ENCODE measurements around the gene INPP5E. TPM values are rescaled to one million over a fixed set of nuclear protein-coding genes. Genes with fewer than 3 reads are reported as not detected.
"Not testable (repeated sequence)": the region's sequence is repeated elsewhere in the genome, so short reads cannot be mapped to it uniquely, and the experiment has no call there.

The INPP5E gene
- total RNA-seq, 4 donors from 2014 or later: 6.7 to 19.8 (median 19.2) TPM

DNA sequence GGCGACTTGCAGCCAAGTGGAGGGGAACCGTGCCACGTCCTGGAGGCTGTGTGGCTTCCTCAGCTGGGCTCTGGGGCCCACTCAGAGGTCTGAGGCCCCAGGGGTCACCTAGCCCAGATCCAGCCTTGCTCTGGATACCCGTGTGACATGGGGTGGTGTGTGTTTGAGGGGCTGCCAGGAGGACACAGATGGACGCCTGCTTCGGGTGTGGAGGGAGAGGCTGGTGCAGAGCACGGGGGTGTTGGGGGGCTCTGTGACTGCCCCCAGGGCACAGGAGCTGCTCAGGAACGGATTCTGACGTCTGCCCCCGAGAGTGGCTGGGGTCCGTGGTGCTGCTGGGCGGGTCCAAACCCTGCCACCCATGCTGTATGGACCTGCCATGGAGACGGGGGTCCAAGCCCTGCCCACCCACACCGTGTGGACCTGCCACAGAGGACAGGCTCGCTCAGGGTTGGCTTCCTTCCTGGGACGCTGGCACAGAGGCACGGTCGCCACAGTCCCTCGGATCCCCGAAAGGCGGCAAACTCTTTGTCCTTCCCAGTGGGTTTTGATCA is 10.5 kb downstream of the INPP5E start:
- TF ChIP-seq, protein P1, sequence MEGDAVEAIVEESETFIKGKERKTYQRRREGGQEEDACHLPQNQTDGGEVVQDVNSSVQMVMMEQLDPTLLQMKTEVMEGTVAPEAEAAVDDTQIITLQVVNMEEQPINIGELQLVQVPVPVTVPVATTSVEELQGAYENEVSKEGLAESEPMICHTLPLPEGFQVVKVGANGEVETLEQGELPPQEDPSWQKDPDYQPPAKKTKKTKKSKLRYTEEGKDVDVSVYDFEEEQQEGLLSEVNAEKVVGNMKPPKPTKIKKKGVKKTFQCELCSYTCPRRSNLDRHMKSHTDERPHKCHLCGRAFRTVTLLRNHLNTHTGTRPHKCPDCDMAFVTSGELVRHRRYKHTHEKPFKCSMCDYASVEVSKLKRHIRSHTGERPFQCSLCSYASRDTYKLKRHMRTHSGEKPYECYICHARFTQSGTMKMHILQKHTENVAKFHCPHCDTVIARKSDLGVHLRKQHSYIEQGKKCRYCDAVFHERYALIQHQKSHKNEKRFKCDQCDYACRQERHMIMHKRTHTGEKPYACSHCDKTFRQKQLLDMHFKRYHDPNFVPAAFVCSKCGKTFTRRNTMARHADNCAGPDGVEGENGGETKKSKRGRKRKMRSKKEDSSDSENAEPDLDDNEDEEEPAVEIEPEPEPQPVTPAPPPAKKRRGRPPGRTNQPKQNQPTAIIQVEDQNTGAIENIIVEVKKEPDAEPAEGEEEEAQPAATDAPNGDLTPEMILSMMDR (IDR thresholded peaks at IDR 0.05): no peak
- no peak for TF ChIP-seq POLR2A (IDR thresholded peaks at IDR 0.05)
- Histone ChIP-seq H3K4me1 (no peaks in the 10 kb centered on the region), H3K4me3 (no peak overlapping the region), H3K36me3 (peaks cover 0 to 52% (median 0%) of the 10 kb centered on the region in 3 donors), H3K27me3 (no peaks in the 10 kb centered on the region), H3K27ac (no peak overlapping the region), H3K9me3 (no peaks in the 10 kb centered on the region)
- DNase-seq: no peak

- DNase-seq: no peak
- H3K36me3 ChIP-seq: peaks cover 0 to 55% (median 0%) of the 10 kb centered on the region in 3 donors
- TF ChIP-seq, protein P1 (IDR thresholded peaks at IDR 0.05): no peak
- TF ChIP-seq POLR2A (IDR thresholded peaks at IDR 0.05): no peak
- no peak overlapping the region for H3K27ac ChIP-seq
- H3K4me1 ChIP-seq: no peaks in the 10 kb centered on the region
- no peak overlapping the region for H3K4me3 ChIP-seq
- no peaks in the 10 kb centered on the region for H3K27me3 ChIP-seq
- H3K9me3 ChIP-seq: no peaks in the 10 kb centered on the region
Measured at GRCh38 chr9:136426787-136427186, 12.9 kb downstream of the INPP5E start.

- peaks cover 0 to 64% (median 0%) of the 10 kb centered on the region in 3 donors for H3K36me3 ChIP-seq
- H3K9me3 ChIP-seq, H3K4me1 ChIP-seq, H3K4me3 ChIP-seq, H3K27ac ChIP-seq, H3K27me3 ChIP-seq, DNase-seq: not testable (repeated sequence)
Measured at GRCh38 chr9:136425367-136425766, 14.3 kb downstream of the INPP5E start.

DNA sequence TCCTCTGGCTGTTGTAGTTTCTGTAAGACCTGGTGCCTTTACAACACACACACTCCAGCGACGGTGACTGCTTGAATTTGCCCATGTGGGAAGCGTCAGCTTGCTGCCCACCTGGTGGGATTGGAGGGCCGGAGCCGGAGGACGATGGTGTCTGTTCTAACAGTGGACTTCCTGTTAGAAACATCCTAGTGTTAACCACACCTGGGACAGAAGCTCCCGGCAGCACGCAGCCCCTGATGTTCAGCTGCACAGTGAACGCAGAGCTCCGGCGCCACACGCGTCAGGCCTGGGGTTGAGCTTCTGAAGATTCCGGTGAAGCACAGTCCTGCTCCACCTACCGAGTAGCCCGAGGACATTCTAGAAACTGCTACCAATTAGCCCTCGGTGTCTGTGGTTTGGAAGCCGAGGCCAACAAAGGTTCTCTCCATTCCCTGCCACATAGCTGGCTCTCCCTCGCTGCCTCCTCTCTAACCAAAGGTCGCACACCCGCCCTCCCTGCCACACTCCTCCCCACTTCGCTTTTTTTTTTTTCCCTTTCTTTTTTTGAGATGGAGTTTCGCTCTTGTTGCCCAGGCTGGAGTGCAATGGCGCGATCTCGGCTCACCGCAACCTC is 14.8 kb downstream of the INPP5E start:
- Histone ChIP-seq H3K27me3 (no peaks in the 10 kb centered on the region), H3K27ac (no peak overlapping the region), H3K36me3 (peaks cover 0 to 62% (median 0%) of the 10 kb centered on the region in 3 donors), H3K4me3 (no peak overlapping the region), H3K9me3 (no peaks in the 10 kb centered on the region), H3K4me1 (no peaks in the 10 kb centered on the region)
- no peak for DNase-seq
- TF ChIP-seq, protein P1 (IDR thresholded peaks at IDR 0.05): no peak
- TF ChIP-seq POLR2A (IDR thresholded peaks at IDR 0.05): no peak

DNA sequence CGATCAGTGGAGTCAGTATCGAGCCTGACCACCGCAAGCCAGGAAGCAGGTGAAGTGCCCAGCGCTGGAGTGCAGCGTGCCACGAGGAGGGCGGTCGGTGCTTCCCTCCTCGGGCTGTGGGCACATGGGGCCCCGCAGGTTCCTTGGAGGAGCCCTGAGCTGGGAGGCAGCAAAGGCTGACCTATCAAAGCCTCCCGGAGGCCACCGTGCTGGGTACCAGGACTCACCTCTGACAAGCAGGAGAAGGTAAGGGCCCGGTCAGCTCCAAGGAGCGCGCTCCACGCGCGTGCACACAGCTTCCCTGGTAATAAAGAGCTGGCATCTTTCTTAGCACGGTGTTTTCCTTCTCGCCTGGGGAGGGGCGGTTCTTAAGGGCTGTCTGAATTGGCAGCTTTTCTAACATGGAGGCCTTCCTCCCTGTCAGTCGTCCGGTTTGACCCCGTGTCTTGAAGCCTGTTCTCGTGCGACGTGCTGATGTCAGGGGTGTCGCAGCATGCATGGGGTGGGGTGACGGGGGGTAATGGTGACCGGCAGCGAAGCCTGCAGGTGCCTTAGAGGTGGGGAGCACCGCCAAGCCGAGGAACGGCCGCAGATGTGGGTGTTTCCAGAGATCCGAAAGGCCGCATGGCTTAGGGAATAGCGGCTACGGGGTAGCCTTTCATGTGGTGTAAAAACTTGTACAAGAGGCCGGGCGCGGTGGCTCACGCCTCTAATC is 16.1 kb downstream of the INPP5E start:
- Histone ChIP-seq H3K4me3 (no peak overlapping the region), H3K9me3 (no peaks in the 10 kb centered on the region), H3K27ac (no peak overlapping the region), H3K27me3 (no peaks in the 10 kb centered on the region), H3K4me1 (no peaks in the 10 kb centered on the region), H3K36me3 (peaks cover 0 to 62% (median 0%) of the 10 kb centered on the region in 3 donors)
- no peak for TF ChIP-seq POLR2A (IDR thresholded peaks at IDR 0.05)
- TF ChIP-seq, protein P1 (IDR thresholded peaks at IDR 0.05): no peak
- no peak for DNase-seq

DNA sequence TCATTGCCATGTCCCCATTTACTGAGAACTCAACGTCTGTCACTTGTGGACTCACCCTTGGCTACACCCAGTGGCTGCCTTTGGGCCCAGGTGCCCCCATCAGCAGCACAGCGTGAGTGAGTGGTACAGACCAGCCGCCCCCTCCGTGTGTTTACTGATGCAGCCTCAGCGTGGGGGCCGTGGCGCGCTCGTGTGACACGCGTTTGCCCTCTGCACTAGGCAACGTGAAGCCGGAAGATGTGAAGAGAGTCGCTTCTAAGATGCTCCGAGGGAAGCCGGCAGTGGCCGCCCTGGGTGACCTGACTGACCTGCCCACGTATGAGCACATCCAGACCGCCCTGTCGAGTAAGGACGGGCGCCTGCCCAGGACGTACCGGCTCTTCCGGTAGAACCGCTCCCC is 16.8 kb downstream of the INPP5E start:
- H3K27me3 ChIP-seq: no peaks in the 10 kb centered on the region
- TF ChIP-seq, protein P1 (IDR thresholded peaks at IDR 0.05): no peak
- TF ChIP-seq POLR2A (IDR thresholded peaks at IDR 0.05): no peak
- H3K4me1 ChIP-seq: no peaks in the 10 kb centered on the region
- H3K27ac ChIP-seq: no peak overlapping the region
- no peaks in the 10 kb centered on the region for H3K9me3 ChIP-seq
- H3K36me3 ChIP-seq: peaks cover 0 to 69% (median 0%) of the 10 kb centered on the region in 3 donors
- no peak overlapping the region for H3K4me3 ChIP-seq
- DNase-seq: no peak
